Endodermal cell (in vitro differentiated cells): ENCODE results near the gene GATD1. TPM values are rescaled to one million over a fixed set of nuclear protein-coding genes. Genes with fewer than 3 reads are reported as not detected.
A peak's percentile ranks its signal among the peaks of the same experiment; 100 is the strongest.

ENCODE experiments used
- DNase-seq: peaks from one replicate; pipeline ENCODE4 v3.0.0-alpha.2; 2017
- H3K27ac ChIP-seq: 2 replicates; pipeline ENCODE4 v1.5.1; 2013; ENCODE audit warnings: mild to moderate bottlenecking, low read depth, low read length, moderate library complexity
- H3K27me3 ChIP-seq: 2 replicates; pipeline ENCODE4 v1.6.1; 2013; ENCODE audit warnings: mild to moderate bottlenecking, low read length, moderate library complexity; ENCODE audit not compliant: insufficient read depth, control insufficient read depth, poor library complexity, severe bottlenecking
- H3K36me3 ChIP-seq: 2 replicates; pipeline ENCODE4 v1.7.0; 2013; ENCODE audit warnings: mild to moderate bottlenecking, low read length, moderate library complexity; ENCODE audit not compliant: control insufficient read depth, insufficient read depth
- H3K4me1 ChIP-seq: one replicate; pipeline ENCODE4 v1.7.0; 2013; ENCODE audit warnings: low read length; ENCODE audit not compliant: control insufficient read depth, insufficient read depth
- H3K4me3 ChIP-seq: 2 replicates; pipeline ENCODE4 v1.5.1; 2013; ENCODE audit warnings: mild to moderate bottlenecking, low read length, moderate library complexity
- H3K9ac ChIP-seq: 2 replicates; pipeline ENCODE4 v1.6.1; 2013; ENCODE audit warnings: mild to moderate bottlenecking, low read length, moderate library complexity; ENCODE audit not compliant: poor library complexity, severe bottlenecking; ENCODE audit errors: extremely low read depth
- H3K9me3 ChIP-seq: 2 replicates; pipeline ENCODE4 v1.6.1; 2013; ENCODE audit warnings: mild to moderate bottlenecking, low read length, moderate library complexity; ENCODE audit not compliant: control insufficient read depth
- H3K27ac Mint-ChIP-seq: 2 replicates; pipeline ENCODE4 v1.8.0; 2020; ENCODE audit warnings: mixed read lengths
- H3K27me3 Mint-ChIP-seq: 2 replicates; pipeline ENCODE4 v1.8.0; 2021; ENCODE audit warnings: mild to moderate bottlenecking, mixed read lengths; ENCODE audit not compliant: insufficient read depth
- H3K36me3 Mint-ChIP-seq: 2 replicates; pipeline ENCODE4 v1.8.0; 2020; ENCODE audit warnings: low read depth, mixed read lengths
- H3K4me1 Mint-ChIP-seq: 2 replicates; pipeline ENCODE4 v1.8.0; 2020; ENCODE audit warnings: mixed read lengths
- H3K4me3 Mint-ChIP-seq: 2 replicates; pipeline ENCODE4 v1.8.0; 2020; ENCODE audit warnings: mild to moderate bottlenecking, moderate library complexity, mixed read lengths
- H3K9me3 Mint-ChIP-seq: 2 replicates; pipeline ENCODE4 v1.8.0; 2020; ENCODE audit warnings: mild to moderate bottlenecking, mixed read lengths
- CTCF ChIP-seq: fragments of 200-600 bp; sonication (generic); conservative IDR thresholded peaks from 2 replicates; pipeline ENCODE4 v1.5.0; 2021; ENCODE audit warnings: antibody characterized with exemption, mild to moderate bottlenecking
- WGBS, 2 experiments: methylation state at CpG; one replicate each; pipeline versions ENCODE4 v1.1.5 to v1.1.7; 2013; ENCODE audit warnings: missing lambda C conversion rate in 2 of 2, mixed read lengths in 1 of 2; ENCODE audit not compliant: insufficient coverage in 1 of 2, insufficient read length in 1 of 2; 5-methylcytosine and 5-hydroxymethylcytosine counted together
- total RNA-seq, 2 donors: library from RNA; stranded (reverse); fragmentation: NEBNext Ultra II Directional in 1 of 2; extraction: Animal tissue kit (Norgen Biotek cat#: 25700) in 1 of 2; gene quantifications; 2 replicates in 1 of 2; 3 replicates in 1 of 2; pipeline ENCODE4 v1.2.1, GENCODE V29; 2021

The GATD1 gene
- total RNA-seq, 2 donors from 2014 or later, result 57.2 to 63.2 TPM

GRCh38 chr11:794766-795633, 17.7 kb upstream of the GATD1 start:
- Mint-ChIP-seq H3K27ac (no peak overlapping the region), H3K4me1 (peaks cover 4% of the 10 kb centered on the region), H3K4me3 (no peak overlapping the region), H3K36me3 (peaks cover 10% of the 10 kb centered on the region), H3K9me3 (no peaks in the 10 kb centered on the region), H3K27me3 (no peaks in the 10 kb centered on the region)
- H3K36me3 ChIP-seq, result peaks cover 8% of the 10 kb centered on the region
- TF ChIP-seq CTCF, result no peak
- DNase-seq, result no peak
- no peak overlapping the region for H3K27ac ChIP-seq
- no peak overlapping the region for H3K9ac ChIP-seq
- no peaks in the 10 kb centered on the region for H3K9me3 ChIP-seq
- H3K4me1 ChIP-seq, result peaks cover 4% of the 10 kb centered on the region
- WGBS, 2 experiments, result 90 to 95% methylated on average over 12 to 36 of the region's 38 CpGs
- no peak overlapping the region for H3K4me3 ChIP-seq
- no peaks in the 10 kb centered on the region for H3K27me3 ChIP-seq

- Mint-ChIP-seq H3K4me3 (no peak overlapping the region), H3K27me3 (no peaks in the 10 kb centered on the region), H3K9me3 (no peaks in the 10 kb centered on the region), H3K27ac (no peak overlapping the region), H3K4me1 (peaks cover 4% of the 10 kb centered on the region), H3K36me3 (peaks cover 9% of the 10 kb centered on the region)
- 95 to 96% methylated on average over 23 to 29 of the region's 31 CpGs for WGBS, 2 experiments
- no peak for TF ChIP-seq CTCF
- Histone ChIP-seq H3K27me3 (no peaks in the 10 kb centered on the region), H3K36me3 (peaks cover 8% of the 10 kb centered on the region), H3K4me1 (peaks cover 4% of the 10 kb centered on the region), H3K9ac (no peak overlapping the region), H3K9me3 (no peaks in the 10 kb centered on the region), H3K27ac (peak overlapping the region; percentile 24), H3K4me3 (no peak overlapping the region)
- no peak for DNase-seq
These were observed 16.9 kb upstream of the GATD1 start for GRCh38 chr11:794013-794765.

GRCh38 chr11:793556-793955, 16.3 kb upstream of the GATD1 start:
- peaks cover 3% of the 10 kb centered on the region for H3K27me3 Mint-ChIP-seq
- no peak overlapping the region for H3K27ac Mint-ChIP-seq
- WGBS, 2 experiments, result 91 to 100% methylated on average over 1 to 7 of the region's 7 CpGs
- no peak for DNase-seq
- Histone ChIP-seq H3K9me3 (no peaks in the 10 kb centered on the region), H3K36me3 (peaks cover 8% of the 10 kb centered on the region), H3K27me3 (no peaks in the 10 kb centered on the region), H3K4me3 (no peak overlapping the region), H3K4me1 (peaks cover 4% of the 10 kb centered on the region), H3K27ac (peak overlapping the region; percentile 24), H3K9ac (no peak overlapping the region)
- no peaks in the 10 kb centered on the region for H3K9me3 Mint-ChIP-seq
- peaks cover 9% of the 10 kb centered on the region for H3K36me3 Mint-ChIP-seq
- peaks cover 4% of the 10 kb centered on the region for H3K4me1 Mint-ChIP-seq
- no peak for TF ChIP-seq CTCF
- H3K4me3 Mint-ChIP-seq, result no peak overlapping the region
